Measurements from ENCODE around the gene PLCB4.
A peak's percentile ranks its signal among the peaks of the same experiment; 100 is the strongest.

Gene PLCB4

GRCh38 chr20:9062066-9062465, 6.8 kb upstream of the PLCB4 start:
- no peak for DNase-seq

- DNase-seq = no peak
These were observed 2.7 kb upstream of the PLCB4 start for GRCh38 chr20:9066191-9066590.

GRCh38 chr20:9068233-9068801, 570 bp upstream of the PLCB4 start:
- peak; percentile 82 for DNase-seq

GRCh38 chr20:9070304-9070703, 1.4 kb downstream of the PLCB4 start:
- no peak for DNase-seq

- DNase-seq = no peak
These were observed 3.3 kb downstream of the PLCB4 start for GRCh38 chr20:9071976-9072726.

GRCh38 chr20:9072861-9073500, 4.1 kb downstream of the PLCB4 start:
- no peak for DNase-seq

- no peak for DNase-seq
These were observed 6.6 kb downstream of the PLCB4 start for GRCh38 chr20:9075264-9076095.

GRCh38 chr20:9076440-9076839, 7.6 kb downstream of the PLCB4 start:
- no peak for DNase-seq

GRCh38 chr20:9078826-9079731, 10.2 kb downstream of the PLCB4 start:
- DNase-seq = peak; percentile 55

GRCh38 chr20:9081423-9081966, 12.6 kb downstream of the PLCB4 start:
- DNase-seq = no peak

GRCh38 chr20:9082741-9083140, 13.9 kb downstream of the PLCB4 start:
- no peak for DNase-seq

GRCh38 chr20:9087531-9088217, 18.8 kb downstream of the PLCB4 start:
- DNase-seq = peak; percentile 80

GRCh38 chr20:9088556-9088955, 19.7 kb downstream of the PLCB4 start:
- no peak for DNase-seq

- no peak for DNase-seq
These were observed 23.2 kb downstream of the PLCB4 start for GRCh38 chr20:9092113-9092512.

GRCh38 chr20:9092655-9093054, 23.8 kb downstream of the PLCB4 start:
- no peak for DNase-seq

- no peak for DNase-seq
These were observed 24.5 kb downstream of the PLCB4 start for GRCh38 chr20:9093218-9093957.

- no peak for DNase-seq
These were observed 30.5 kb downstream of the PLCB4 start for GRCh38 chr20:9099372-9099771.

- no peak for DNase-seq
These were observed 31.8 kb downstream of the PLCB4 start for GRCh38 chr20:9100691-9101090.

- DNase-seq = no peak
These were observed 33.6 kb downstream of the PLCB4 start for GRCh38 chr20:9102456-9102855.

GRCh38 chr20:9103955-9104354, 35.1 kb downstream of the PLCB4 start:
- no peak for DNase-seq

GRCh38 chr20:9108260-9108659, 39.4 kb downstream of the PLCB4 start:
- DNase-seq = no peak
